AG20443 (cell line): ENCODE measurements around the gene GRIN2A.
"Not testable (repeated sequence)": the region's sequence is repeated elsewhere in the genome, so short reads cannot be mapped to it uniquely, and the experiment has no call there.

Source experiments
- DNase-seq: peaks from one replicate; pipeline ENCODE4 v3.0.0; 2012; ENCODE audit warnings: low spot score, mixed read lengths

The GRIN2A gene

GRCh38 chr16:9911989-9912388 is 270.2 kb downstream of the GRIN2A start:
- no peak for DNase-seq

- DNase-seq = no peak
Measured at GRCh38 chr16:9911231-9911630, 271.0 kb downstream of the GRIN2A start.

DNA sequence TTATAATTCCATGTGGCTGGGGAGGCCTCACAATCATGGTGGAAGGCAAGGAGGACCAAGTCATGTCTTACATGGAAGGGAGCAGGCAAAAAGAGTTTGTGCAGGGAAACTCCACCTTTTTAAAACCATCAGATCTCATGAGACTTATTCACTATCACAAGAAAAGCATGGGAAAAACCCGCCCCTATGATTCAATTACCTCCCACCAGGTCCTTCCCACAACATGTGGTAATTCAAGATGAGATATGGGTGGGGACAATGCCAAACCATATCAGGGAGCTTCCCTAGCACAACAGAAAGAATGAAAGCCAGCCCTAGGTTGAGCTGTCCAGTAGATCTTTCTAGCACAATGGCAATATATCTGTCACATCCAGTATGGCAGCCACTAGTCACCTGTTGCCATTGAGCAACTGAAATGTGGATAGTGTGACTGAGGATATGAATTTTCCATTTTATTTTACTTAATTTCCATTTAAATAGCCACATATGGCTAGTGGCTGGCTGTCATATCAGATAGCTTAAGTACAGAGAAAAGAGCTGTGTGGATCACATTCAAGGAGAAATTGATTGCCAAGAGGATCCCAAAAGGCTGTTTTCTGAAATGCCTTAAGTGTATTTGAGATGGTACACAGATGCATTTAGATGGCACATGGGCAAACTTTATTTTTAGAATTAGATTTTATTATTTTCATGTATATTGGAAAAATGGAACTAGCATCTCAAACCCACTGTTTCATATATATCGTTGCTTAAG is 273.0 kb downstream of the GRIN2A start:
- DNase-seq = no peak

DNA sequence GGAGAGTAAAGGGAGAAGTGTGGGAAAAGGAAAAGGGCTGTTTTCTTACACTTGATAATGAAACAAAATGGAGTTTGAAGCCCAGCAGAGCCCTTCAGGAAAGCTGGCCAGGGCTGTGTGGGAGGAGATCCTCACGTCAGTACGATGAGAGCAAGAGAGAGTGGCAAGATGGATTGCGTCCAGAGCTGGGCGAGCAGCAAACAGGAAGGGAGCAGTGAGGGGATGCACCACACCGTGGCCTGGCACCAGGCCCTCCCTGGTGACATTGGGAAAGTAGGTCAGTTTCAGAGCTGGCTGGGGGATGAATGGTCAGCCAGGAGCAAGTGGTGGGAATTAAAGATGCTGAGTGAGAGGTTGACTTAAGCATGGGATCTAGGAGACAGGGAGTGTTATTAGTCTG is 273.6 kb downstream of the GRIN2A start:
- no peak for DNase-seq

DNA sequence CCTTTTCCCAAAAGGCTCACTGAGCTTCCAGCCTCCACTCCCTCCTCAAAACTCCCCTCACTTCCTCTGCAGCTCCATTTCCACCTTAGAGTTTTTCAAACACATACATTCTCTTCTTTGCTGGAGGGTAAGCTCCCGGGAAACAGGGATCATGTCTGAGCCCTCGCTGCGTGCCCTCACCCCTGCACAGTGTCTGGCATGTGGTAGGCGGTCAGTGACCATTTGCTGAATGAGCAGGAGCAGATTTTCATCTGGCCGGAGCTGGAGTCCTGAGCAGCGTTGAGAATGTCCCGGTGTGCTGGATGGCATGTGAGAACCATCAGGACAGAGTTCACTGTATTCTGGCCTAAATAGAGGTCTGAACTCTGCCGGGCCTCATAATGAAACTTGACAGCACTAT is 274.5 kb downstream of the GRIN2A start:
- DNase-seq = no peak

GRCh38 chr16:9906218-9906617 is 276.0 kb downstream of the GRIN2A start:
- no peak for DNase-seq

DNA sequence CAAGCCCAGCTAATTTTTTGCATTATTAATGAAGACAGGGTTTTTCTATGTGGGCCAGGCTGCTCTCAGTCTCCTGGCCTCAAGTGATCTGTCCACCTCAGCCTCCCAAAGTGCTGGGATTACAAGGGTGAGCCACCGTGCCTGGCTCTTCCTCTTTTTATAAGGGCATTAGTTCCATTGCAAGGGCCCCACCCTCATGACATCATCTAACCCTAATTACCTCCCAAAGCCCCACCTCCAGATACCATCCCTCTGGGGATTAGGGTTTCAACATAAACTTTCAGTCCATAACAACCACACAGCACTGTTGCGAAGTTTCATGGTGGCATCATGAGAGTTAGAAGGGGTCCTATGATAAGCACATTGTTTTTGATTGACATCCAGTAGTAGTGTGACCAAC is 277.7 kb downstream of the GRIN2A start:
- DNase-seq = no peak

DNA sequence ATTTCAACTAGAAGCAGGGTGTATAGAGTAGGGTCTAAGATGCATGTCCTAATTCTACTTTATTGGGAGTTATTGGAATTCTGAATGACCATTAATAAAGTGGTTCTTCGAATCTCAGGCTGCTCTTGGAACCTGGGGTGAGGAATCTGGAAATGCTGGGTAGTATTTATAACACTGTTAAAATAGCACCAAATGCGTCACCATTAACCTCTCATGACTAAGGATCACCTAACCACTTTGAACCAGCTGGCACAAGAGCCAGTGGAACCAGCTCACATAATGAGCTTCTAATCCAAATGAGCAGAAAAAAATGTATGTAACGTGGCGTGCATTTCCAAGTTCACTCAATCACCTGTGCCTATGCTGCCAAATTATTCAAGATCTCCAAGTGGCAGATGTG is 281.7 kb downstream of the GRIN2A start:
- no peak for DNase-seq

- no peak for DNase-seq
Measured at GRCh38 chr16:9898555-9898954, 283.7 kb downstream of the GRIN2A start.

DNA sequence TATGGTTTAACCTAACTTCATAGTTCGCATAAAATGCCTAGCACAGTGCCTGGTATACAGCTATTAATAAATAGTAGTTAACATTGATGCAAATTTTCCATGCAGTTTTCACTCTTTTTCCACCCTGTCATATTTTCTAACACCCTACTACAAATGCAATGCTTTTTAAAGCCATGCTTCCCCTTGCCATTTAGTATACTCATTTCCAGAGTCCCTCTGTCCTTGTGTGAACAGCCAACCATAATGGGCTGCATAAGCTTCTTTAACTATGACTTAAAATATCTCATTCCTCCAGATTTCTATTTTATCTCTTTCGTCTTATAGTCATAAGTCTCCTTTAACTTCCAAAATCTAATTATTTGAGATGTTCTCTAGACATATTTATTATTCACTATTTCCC is 284.1 kb downstream of the GRIN2A start:
- no peak for DNase-seq

- no peak for DNase-seq
Measured at GRCh38 chr16:9895817-9896216, 286.4 kb downstream of the GRIN2A start.

GRCh38 chr16:9885876-9886275 is 296.4 kb downstream of the GRIN2A start:
- no peak for DNase-seq

GRCh38 chr16:9885467-9885866 is 296.8 kb downstream of the GRIN2A start:
- no peak for DNase-seq

DNA sequence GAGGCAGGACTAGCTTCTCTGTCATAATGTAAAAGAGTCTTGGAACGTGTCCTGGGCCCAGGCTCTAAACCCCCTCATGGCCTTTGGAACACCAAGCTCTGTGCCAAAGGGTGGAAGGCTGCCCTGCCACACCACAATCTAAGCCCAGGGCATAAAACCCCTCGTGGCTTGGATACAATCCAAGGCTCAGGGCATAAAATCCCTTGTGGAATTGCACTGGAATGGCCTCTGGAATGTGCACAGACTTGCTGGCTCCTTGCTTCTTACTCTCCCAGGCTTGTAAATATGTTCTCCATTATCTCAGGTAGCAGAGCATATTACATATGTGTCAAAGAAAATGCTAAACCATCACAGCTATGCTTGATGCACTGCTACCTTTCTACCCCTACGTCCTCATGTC is 306.2 kb downstream of the GRIN2A start:
- DNase-seq = not testable (repeated sequence)

DNA sequence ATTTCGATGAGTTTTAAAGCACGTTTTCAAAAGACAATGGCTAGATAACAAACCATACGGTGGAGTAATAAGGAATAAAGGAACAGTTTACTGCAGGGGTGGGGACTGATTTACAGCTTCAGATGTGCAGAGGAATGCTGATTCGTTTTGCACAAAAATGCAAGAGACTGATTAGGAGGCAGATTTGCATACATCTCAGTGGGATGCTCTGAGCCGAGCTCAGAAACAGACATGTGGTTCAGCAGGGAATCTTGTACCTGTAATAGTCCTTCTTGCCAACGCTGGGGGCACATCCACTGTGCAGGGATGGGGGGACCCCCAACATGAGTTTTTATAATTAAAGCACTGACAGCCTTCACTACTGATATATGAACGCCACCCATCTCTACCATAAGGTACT is 308.0 kb downstream of the GRIN2A start:
- no peak for DNase-seq

GRCh38 chr16:9870962-9871361 is 311.3 kb downstream of the GRIN2A start:
- DNase-seq = no peak

- DNase-seq = no peak
Measured at GRCh38 chr16:9869776-9870175, 312.5 kb downstream of the GRIN2A start.

GRCh38 chr16:9868606-9869149 is 313.6 kb downstream of the GRIN2A start:
- DNase-seq = no peak

- DNase-seq = no peak
Measured at GRCh38 chr16:9867176-9867575, 315.1 kb downstream of the GRIN2A start.

DNA sequence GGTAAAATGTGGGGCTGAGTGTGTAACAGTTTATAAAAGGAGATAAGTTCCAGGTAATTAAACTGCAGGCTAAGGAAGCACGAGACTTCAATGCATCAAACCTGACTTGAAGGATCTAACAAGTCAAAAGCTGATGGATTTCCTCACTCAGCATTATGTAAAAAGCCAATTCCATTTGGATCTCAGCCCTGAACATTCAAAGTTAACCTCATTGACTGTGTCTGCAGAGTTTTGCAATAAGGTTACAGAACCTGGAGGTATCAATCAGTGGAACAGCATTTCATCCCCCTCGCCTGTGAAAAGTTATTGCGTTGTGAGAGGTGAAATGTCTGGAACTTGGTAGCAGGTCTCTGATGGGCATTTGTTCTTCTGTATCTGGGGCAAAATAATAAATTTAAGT is 317.8 kb downstream of the GRIN2A start:
- DNase-seq = no peak

GRCh38 chr16:9862327-9862726 is 319.9 kb downstream of the GRIN2A start:
- DNase-seq = no peak

- no peak for DNase-seq
Measured at GRCh38 chr16:9860876-9861275, 321.4 kb downstream of the GRIN2A start.

GRCh38 chr16:9859701-9860327 is 322.4 kb downstream of the GRIN2A start:
- no peak for DNase-seq

DNA sequence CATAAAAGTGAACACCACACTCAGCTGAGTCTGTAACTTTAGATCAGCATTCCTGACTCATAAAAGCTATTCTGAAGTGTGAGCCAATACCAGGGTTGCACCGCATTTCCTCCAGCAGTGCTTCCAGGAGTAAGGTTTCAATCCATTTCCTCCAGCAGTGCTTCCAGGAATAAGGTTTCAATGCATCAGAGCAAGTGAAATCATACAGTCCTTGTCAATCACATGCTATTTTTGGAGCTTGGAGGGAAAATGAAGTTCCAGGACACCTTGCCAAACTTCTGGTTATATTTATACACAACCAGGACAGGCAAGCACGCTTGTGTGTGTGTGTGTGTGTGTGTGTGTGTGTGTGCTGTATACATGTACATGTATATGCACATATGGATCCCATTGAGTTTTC is 327.6 kb downstream of the GRIN2A start:
- DNase-seq = no peak
